Measurements from ENCODE around the gene PLCB3.
"Not testable (repeated sequence)": the region's sequence is repeated elsewhere in the genome, so short reads cannot be mapped to it uniquely, and the experiment has no call there.

The PLCB3 gene

DNA sequence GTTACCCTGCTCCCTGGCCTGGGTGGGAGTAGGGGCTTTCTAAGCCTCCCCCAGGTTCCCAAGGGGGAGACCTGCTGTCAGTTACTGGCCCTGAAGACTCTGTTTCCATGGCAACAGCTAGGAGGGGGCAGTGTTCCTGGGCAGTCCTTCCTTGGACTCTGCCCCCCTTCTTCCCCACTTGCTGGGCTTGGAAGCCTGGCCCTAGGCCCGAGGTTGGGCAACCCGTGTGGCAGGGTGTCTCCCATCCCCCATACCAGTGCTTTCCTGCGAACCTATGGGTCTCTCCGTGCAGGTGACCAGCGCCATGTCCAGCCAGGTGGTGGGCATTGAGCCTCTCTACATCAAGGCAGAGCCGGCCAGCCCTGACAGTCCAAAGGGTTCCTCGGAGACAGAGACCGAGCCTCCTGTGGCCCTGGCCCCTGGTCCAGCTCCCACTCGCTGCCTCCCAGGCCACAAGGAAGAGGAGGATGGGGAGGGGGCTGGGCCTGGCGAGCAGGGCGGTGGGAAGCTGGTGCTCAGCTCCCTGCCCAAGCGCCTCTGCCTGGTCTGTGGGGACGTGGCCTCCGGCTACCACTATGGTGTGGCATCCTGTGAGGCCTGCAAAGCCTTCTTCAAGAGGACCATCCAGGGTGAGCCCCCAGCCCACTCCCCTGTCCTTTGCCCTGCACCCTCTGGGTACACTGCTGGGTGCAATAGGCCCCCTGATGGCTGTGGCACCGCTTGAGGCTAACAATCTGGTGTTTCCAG is 55.7 kb downstream of the PLCB3 start:
- Histone ChIP-seq H3K4me2 (ENCODE audit: low read depth, low read length, poor library complexity, severe bottlenecking) (peak overlapping the region; percentile 69), H3K9me2 (replicated peaks; ENCODE audit: insufficient read depth, low read length) (no peaks in the 10 kb centered on the region), H3F3A (ENCODE audit: insufficient read depth) (peaks cover 4% of the 10 kb centered on the region; the same call in 1 of the 2 replicates), H3K27ac (ENCODE audit: low read depth, low read length) (peak overlapping the region; percentile 66), H3K4me3 (ENCODE audit: insufficient read depth, low read length, poor library complexity, severe bottlenecking) (peak overlapping the region; percentile 97), H2AFZ (ENCODE audit: low read depth, low read length, severe bottlenecking) (no peak overlapping the region), H3K79me2 (ENCODE audit: insufficient read depth, low read length) (peaks cover 42% of the 10 kb centered on the region), H3K9me3 (ENCODE audit: insufficient read depth, low read length) (no peaks in the 10 kb centered on the region), H3K27me3 (ENCODE audit: low read length) (no peaks in the 10 kb centered on the region), H3K9ac (ENCODE audit: low read length) (peak overlapping the region; percentile 95), H4K20me1 (ENCODE audit: low read depth, low read length) (no peaks in the 10 kb centered on the region), H3K36me3 (ENCODE audit: low read length) (no peaks in the 10 kb centered on the region)
- TF ChIP-seq EZH2phosphoT487 (conservative IDR thresholded peaks at IDR 0.05; ENCODE audit: low read length): no peak
- TF ChIP-seq, protein P1, sequence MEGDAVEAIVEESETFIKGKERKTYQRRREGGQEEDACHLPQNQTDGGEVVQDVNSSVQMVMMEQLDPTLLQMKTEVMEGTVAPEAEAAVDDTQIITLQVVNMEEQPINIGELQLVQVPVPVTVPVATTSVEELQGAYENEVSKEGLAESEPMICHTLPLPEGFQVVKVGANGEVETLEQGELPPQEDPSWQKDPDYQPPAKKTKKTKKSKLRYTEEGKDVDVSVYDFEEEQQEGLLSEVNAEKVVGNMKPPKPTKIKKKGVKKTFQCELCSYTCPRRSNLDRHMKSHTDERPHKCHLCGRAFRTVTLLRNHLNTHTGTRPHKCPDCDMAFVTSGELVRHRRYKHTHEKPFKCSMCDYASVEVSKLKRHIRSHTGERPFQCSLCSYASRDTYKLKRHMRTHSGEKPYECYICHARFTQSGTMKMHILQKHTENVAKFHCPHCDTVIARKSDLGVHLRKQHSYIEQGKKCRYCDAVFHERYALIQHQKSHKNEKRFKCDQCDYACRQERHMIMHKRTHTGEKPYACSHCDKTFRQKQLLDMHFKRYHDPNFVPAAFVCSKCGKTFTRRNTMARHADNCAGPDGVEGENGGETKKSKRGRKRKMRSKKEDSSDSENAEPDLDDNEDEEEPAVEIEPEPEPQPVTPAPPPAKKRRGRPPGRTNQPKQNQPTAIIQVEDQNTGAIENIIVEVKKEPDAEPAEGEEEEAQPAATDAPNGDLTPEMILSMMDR (IDR thresholded peaks at IDR 0.05; ENCODE audit: insufficient read depth, low read length, poor library complexity, severe bottlenecking): no peak

- not testable (repeated sequence) for H3K4me3 ChIP-seq (ENCODE audit: insufficient read depth, low read length, poor library complexity, severe bottlenecking); H3F3A ChIP-seq (ENCODE audit: insufficient read depth); H3K9ac ChIP-seq (ENCODE audit: low read length); H3K27ac ChIP-seq (ENCODE audit: low read depth, low read length); H4K20me1 ChIP-seq (ENCODE audit: low read depth, low read length); H3K36me3 ChIP-seq (ENCODE audit: low read length); H3K9me2 ChIP-seq (replicated peaks; ENCODE audit: insufficient read depth, low read length); H3K27me3 ChIP-seq (ENCODE audit: low read length); H2AFZ ChIP-seq (ENCODE audit: low read depth, low read length, severe bottlenecking); H3K9me3 ChIP-seq (ENCODE audit: insufficient read depth, low read length)
- Histone ChIP-seq H3K79me2 (ENCODE audit: insufficient read depth, low read length) (peaks cover 46% of the 10 kb centered on the region), H3K4me2 (ENCODE audit: low read depth, low read length, poor library complexity, severe bottlenecking) (peak overlapping the region; percentile 69)
These were observed 56.5 kb downstream of the PLCB3 start for GRCh38 chr11:64307795-64308194.

- Histone ChIP-seq H4K20me1 (ENCODE audit: low read depth, low read length) (no peaks in the 10 kb centered on the region; the same call in 1 of the 2 replicates), H3K4me3 (ENCODE audit: insufficient read depth, low read length, poor library complexity, severe bottlenecking) (no peak overlapping the region), H3K9ac (ENCODE audit: low read length) (no peak overlapping the region), H3K4me2 (ENCODE audit: low read depth, low read length, poor library complexity, severe bottlenecking) (no peak overlapping the region), H3K9me3 (ENCODE audit: insufficient read depth, low read length) (no peaks in the 10 kb centered on the region), H3K79me2 (ENCODE audit: insufficient read depth, low read length) (peaks cover 34% of the 10 kb centered on the region), H3K27me3 (ENCODE audit: low read length) (no peaks in the 10 kb centered on the region), H3K36me3 (ENCODE audit: low read length) (no peaks in the 10 kb centered on the region), H3K27ac (ENCODE audit: low read depth, low read length) (no peak overlapping the region), H3F3A (ENCODE audit: insufficient read depth) (peaks cover 24% of the 10 kb centered on the region), H2AFZ (ENCODE audit: low read depth, low read length, severe bottlenecking) (no peak overlapping the region), H3K9me2 (replicated peaks; ENCODE audit: insufficient read depth, low read length) (no peaks in the 10 kb centered on the region)
- no peak for TF ChIP-seq EZH2phosphoT487 (conservative IDR thresholded peaks at IDR 0.05; ENCODE audit: low read length)
- TF ChIP-seq, protein P1 (IDR thresholded peaks at IDR 0.05; ENCODE audit: insufficient read depth, low read length, poor library complexity, severe bottlenecking): no peak
These were observed 61.6 kb downstream of the PLCB3 start for GRCh38 chr11:64312947-64313346.

- Histone ChIP-seq H3K79me2 (ENCODE audit: insufficient read depth, low read length) (peaks cover 31% of the 10 kb centered on the region), H4K20me1 (ENCODE audit: low read depth, low read length) (no peaks in the 10 kb centered on the region; the same call in 1 of the 2 replicates), H3K27me3 (ENCODE audit: low read length) (no peaks in the 10 kb centered on the region), H3K9me2 (replicated peaks; ENCODE audit: insufficient read depth, low read length) (no peaks in the 10 kb centered on the region), H3K27ac (ENCODE audit: low read depth, low read length) (no peak overlapping the region), H3K9ac (ENCODE audit: low read length) (no peak overlapping the region), H3F3A (ENCODE audit: insufficient read depth) (peaks cover 24% of the 10 kb centered on the region), H3K9me3 (ENCODE audit: insufficient read depth, low read length) (no peaks in the 10 kb centered on the region), H3K4me3 (ENCODE audit: insufficient read depth, low read length, poor library complexity, severe bottlenecking) (no peak overlapping the region), H2AFZ (ENCODE audit: low read depth, low read length, severe bottlenecking) (no peak overlapping the region), H3K4me2 (ENCODE audit: low read depth, low read length, poor library complexity, severe bottlenecking) (no peak overlapping the region), H3K36me3 (ENCODE audit: low read length) (no peaks in the 10 kb centered on the region)
- TF ChIP-seq, protein P1 (IDR thresholded peaks at IDR 0.05; ENCODE audit: insufficient read depth, low read length, poor library complexity, severe bottlenecking): no peak
- TF ChIP-seq EZH2phosphoT487 (conservative IDR thresholded peaks at IDR 0.05; ENCODE audit: low read length): no peak
These were observed 62.3 kb downstream of the PLCB3 start for GRCh38 chr11:64313491-64314145.
